Tibial artery (tissue), 4 donors: ENCODE results near the gene TKT.

Experiments
- DNase-seq, 2 donors: peaks; one replicate each; pipeline ENCODE4 v3.0.0-alpha.2; 2019
- H3K27ac ChIP-seq, 2 donors: fragments of 200-600 bp; sonication (generic) in 1 of 2; 1 replicate in 1 of 2; 2 replicates in 1 of 2; pipeline ENCODE4 v1.5.1; 2018 to 2019; ENCODE audit warnings: mild to moderate bottlenecking in 1 of 2
- H3K27me3 ChIP-seq, 2 donors: fragments of 200-600 bp; sonication (generic) in 1 of 2; one replicate each; pipeline versions ENCODE4 v1.5.1 to v1.6.0; 2016 to 2019
- H3K36me3 ChIP-seq, 3 donors: fragments of 200-600 bp; sonication (generic) in 2 of 3; one replicate each; pipeline ENCODE4 v1.5.1; 2016 to 2019; ENCODE audit warnings: mild to moderate bottlenecking in 2 of 3
- H3K4me1 ChIP-seq, 4 donors: fragments of 200-600 bp; sonication (generic) in 2 of 4; 1 replicate in 3 of 4; 2 replicates in 1 of 4; pipeline ENCODE4 v1.5.1; 2016 to 2019
- H3K4me3 ChIP-seq, 2 donors: fragments of 200-600 bp; sonication (generic) in 1 of 2; 1 replicate in 1 of 2; 2 replicates in 1 of 2; pipeline ENCODE4 v1.5.1; 2018 to 2019; ENCODE audit warnings: mild to moderate bottlenecking in 2 of 2
- H3K9me3 ChIP-seq, 3 donors: fragments of 200-600 bp; sonication (generic) in 1 of 3; one replicate each; pipeline ENCODE4 v1.5.1; 2016 to 2019
- intact Hi-C: fragments of 100-400 bp; cut with DNase I; formaldehyde crosslinking; loops from one replicate; pipeline ENCODE4 v1.15.0; 2023; ENCODE audit warnings: low total_unique reads
- TF ChIP-seq, protein P1 (sequence below), 2 experiments: fragments of 200-600 bp in 1 of 2; fragments of 450-650 bp in 1 of 2; IDR thresholded peaks; one replicate each; pipeline ENCODE4 v1.5.1; 2017 to 2019; ENCODE audit warnings: antibody characterized with exemption in 2 of 2, mild to moderate bottlenecking in 1 of 2, moderate library complexity in 1 of 2

TKT gene

DNA sequence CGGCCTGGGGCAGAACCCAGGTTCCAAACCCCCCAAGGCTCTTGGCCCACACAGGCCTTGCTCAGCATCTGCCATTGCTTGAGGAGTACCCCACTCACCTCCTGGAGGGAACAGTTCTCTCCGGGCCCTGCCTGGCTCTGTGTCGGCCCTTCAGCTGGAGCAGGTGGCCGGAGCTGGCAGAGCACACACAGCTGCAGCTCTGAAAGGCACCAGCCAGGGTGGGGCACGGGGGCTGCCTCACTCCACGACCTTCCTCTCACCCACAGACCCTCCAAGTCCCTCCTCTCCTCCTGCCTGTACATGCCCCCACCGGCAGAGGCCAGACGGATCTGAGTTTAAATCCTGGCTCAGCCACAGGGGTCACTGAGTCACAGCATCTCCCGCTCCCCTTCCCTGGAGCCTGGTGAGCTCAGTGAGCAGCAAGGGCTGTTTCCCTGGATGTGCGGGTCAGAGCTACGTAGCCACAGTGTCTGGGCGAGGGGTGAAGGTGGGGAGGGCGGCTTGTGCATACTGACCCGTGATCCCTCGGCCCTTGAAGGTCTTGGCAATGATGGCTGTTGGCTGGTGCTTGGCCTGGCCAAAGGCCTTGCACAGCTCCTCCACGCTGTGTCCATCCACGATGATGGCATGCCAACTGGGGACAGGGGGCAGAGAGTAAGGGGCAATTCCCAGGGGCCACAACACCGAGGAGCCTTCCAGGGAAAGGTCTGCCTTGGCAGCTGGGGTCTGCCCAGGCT, 23.0 kb downstream of the TKT start:
- Histone ChIP-seq H3K4me1 (peaks cover 0 to 21% (median 14%) of the 10 kb centered on the region in 4 donors), H3K36me3 (peaks cover 80 to 100% (median 89%) of the 10 kb centered on the region in 3 donors), H3K9me3 (no peaks in the 10 kb centered on the region), H3K4me3 (no peak overlapping the region), H3K27ac (peak overlapping the region in 1 of 2 donors; percentile 33), H3K27me3 (no peaks in the 10 kb centered on the region)
- TF ChIP-seq, protein P1, sequence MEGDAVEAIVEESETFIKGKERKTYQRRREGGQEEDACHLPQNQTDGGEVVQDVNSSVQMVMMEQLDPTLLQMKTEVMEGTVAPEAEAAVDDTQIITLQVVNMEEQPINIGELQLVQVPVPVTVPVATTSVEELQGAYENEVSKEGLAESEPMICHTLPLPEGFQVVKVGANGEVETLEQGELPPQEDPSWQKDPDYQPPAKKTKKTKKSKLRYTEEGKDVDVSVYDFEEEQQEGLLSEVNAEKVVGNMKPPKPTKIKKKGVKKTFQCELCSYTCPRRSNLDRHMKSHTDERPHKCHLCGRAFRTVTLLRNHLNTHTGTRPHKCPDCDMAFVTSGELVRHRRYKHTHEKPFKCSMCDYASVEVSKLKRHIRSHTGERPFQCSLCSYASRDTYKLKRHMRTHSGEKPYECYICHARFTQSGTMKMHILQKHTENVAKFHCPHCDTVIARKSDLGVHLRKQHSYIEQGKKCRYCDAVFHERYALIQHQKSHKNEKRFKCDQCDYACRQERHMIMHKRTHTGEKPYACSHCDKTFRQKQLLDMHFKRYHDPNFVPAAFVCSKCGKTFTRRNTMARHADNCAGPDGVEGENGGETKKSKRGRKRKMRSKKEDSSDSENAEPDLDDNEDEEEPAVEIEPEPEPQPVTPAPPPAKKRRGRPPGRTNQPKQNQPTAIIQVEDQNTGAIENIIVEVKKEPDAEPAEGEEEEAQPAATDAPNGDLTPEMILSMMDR (IDR thresholded peaks at IDR 0.05), result no peak
- intact Hi-C loops, result no loop called here
- no peak for DNase-seq

DNA sequence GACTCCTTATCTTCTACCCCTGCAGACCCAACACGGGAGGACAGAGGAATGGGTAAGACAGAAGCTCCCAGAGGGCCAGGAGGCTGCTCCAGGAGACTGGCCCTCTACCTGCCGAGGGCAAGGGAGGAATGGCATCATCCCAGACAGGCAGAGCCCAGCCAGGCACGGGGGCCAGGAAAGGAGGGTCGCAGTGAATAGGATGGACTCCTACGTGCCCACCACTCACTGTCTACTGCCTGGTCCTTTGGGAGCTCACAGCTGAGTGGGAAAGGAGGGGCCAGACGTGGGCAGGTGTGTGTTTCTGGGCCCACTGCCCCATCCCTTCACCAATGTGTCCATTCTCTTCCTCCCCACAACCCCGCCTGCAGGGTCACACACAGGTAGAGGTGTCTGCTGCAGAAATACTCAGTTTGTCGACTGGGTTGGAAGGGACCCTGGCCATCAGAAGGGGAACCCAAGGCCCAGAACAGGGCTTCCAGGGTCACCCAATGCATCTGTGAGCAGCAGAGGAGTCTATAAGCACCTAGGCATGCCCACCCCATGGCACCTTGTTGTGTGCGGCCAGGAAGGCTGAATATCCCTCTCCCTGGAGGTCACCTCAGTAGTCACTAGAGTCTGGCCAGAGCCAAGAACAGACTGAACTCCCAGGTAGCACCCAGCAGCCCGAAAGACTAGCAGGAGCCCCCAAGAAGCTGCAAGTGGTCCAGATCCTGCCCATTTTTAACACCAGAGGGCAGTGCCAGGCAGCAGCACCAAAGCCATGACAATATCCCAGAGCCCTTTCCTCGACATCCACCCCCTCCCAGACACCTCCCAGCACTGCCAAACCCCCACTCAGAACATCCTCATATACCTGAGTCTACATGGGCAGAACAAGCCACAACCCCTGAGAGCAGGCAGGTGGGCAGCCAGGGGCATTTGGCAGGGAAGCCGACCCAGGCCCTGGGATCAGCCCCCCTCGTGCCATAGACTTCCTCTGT, 24.0 kb downstream of the TKT start:
- peaks cover 0 to 15% (median 11%) of the 10 kb centered on the region in 4 donors for H3K4me1 ChIP-seq
- peak in 1 of 2 donors; percentile 55 for DNase-seq
- H3K4me3 ChIP-seq, result no peak overlapping the region
- H3K27me3 ChIP-seq, result no peaks in the 10 kb centered on the region
- H3K36me3 ChIP-seq, result peaks cover 86 to 100% (median 94%) of the 10 kb centered on the region in 3 donors
- H3K9me3 ChIP-seq, result no peaks in the 10 kb centered on the region
- peak overlapping the region in 1 of 2 donors; percentile 33 for H3K27ac ChIP-seq
- TF ChIP-seq, protein P1 (IDR thresholded peaks at IDR 0.05), result no peak
- intact Hi-C loops, result no loop called here

- Histone ChIP-seq H3K4me1 (peaks cover 0 to 4% (median under 1%) of the 10 kb centered on the region in 4 donors), H3K9me3 (no peaks in the 10 kb centered on the region), H3K27ac (no peak overlapping the region), H3K27me3 (no peaks in the 10 kb centered on the region), H3K4me3 (no peak overlapping the region), H3K36me3 (peaks cover 96 to 100% (median 97%) of the 10 kb centered on the region in 3 donors)
- TF ChIP-seq, protein P1 (IDR thresholded peaks at IDR 0.05), result no peak
- peak in 1 of 2 donors; percentile 51 for DNase-seq
- intact Hi-C loops, result no loop called here
Observed at GRCh38 chr3:53230789-53231188, 25.0 kb downstream of the TKT start.

GRCh38 chr3:53230041-53230621, 25.7 kb downstream of the TKT start:
- H3K36me3 ChIP-seq, result peaks cover 98 to 100% (median 99%) of the 10 kb centered on the region in 3 donors
- H3K9me3 ChIP-seq, result no peaks in the 10 kb centered on the region
- DNase-seq, result no peak
- TF ChIP-seq, protein P1 (IDR thresholded peaks at IDR 0.05), result no peak
- no peaks in the 10 kb centered on the region for H3K27me3 ChIP-seq
- no peaks in the 10 kb centered on the region for H3K4me1 ChIP-seq
- no peak overlapping the region for H3K27ac ChIP-seq
- H3K4me3 ChIP-seq, result no peak overlapping the region
- intact Hi-C loops, result no loop called here

- Histone ChIP-seq H3K4me1 (no peaks in the 10 kb centered on the region), H3K9me3 (no peaks in the 10 kb centered on the region), H3K27me3 (no peaks in the 10 kb centered on the region), H3K4me3 (no peak overlapping the region), H3K36me3 (peaks cover 98 to 100% (median 100%) of the 10 kb centered on the region in 3 donors), H3K27ac (no peak overlapping the region)
- TF ChIP-seq, protein P1 (IDR thresholded peaks at IDR 0.05), result no peak
- peak in 1 of 2 donors; percentile 33 for DNase-seq
- intact Hi-C loops, result no loop called here
Observed at GRCh38 chr3:53229606-53230005, 26.2 kb downstream of the TKT start.
